MM.1S (cell line): ENCODE results near the gene PRKCB.

Experiments used
- DNase-seq: peaks from one replicate; pipeline ENCODE4 v3.0.0-alpha.2; 2015
- H2AFZ ChIP-seq: fragments of 300-600 bp; sonication (generic); 2 replicates; pipeline ENCODE4 v1.6.0; 2016; ENCODE audit warnings: antibody characterized with exemption, low read length
- H3F3A ChIP-seq: fragments of 300-600 bp; sonication (generic); 2 replicates; pipeline ENCODE4 v1.6.1; 2016; ENCODE audit warnings: mild to moderate bottlenecking, antibody characterized with exemption, low read length, moderate library complexity, mixed read lengths; ENCODE audit not compliant: insufficient read depth
- H3K27ac ChIP-seq: fragments of 300-600 bp; sonication (generic); 2 replicates; pipeline ENCODE4 v1.5.1; 2016; ENCODE audit warnings: mild to moderate bottlenecking, low read length
- H3K27me3 ChIP-seq: fragments of 300-600 bp; sonication (generic); replicated peaks from 2 replicates; pipeline ENCODE4 v1.6.0; 2016; ENCODE audit warnings: low read length; ENCODE audit not compliant: insufficient read depth
- H3K36me3 ChIP-seq: fragments of 300-600 bp; sonication (generic); replicated peaks from 2 replicates; pipeline ENCODE4 v1.6.1; 2016; ENCODE audit warnings: mild to moderate bottlenecking, low read length, mixed read lengths; ENCODE audit not compliant: insufficient read depth
- H3K4me1 ChIP-seq: fragments of 300-600 bp; sonication (generic); 2 replicates; pipeline ENCODE4 v1.6.1; 2016; ENCODE audit warnings: low read length, mixed read lengths
- H3K4me2 ChIP-seq: fragments of 300-600 bp; sonication (generic); 2 replicates; pipeline ENCODE4 v1.6.0; 2016; ENCODE audit warnings: low read depth, low read length
- H3K4me3 ChIP-seq: fragments of 300-600 bp; sonication (generic); 2 replicates; pipeline ENCODE4 v1.5.1; 2016; ENCODE audit warnings: low read length, mixed read lengths
- H3K79me2 ChIP-seq: fragments of 300-600 bp; sonication (generic); 2 replicates; pipeline ENCODE4 v1.6.1; 2016; ENCODE audit warnings: mixed run types, low read length, mixed read lengths
- H3K9ac ChIP-seq: fragments of 300-600 bp; sonication (generic); 2 replicates; pipeline ENCODE4 v1.6.1; 2016; ENCODE audit warnings: low read length, mixed read lengths
- H3K9me2 ChIP-seq: fragments of 300-600 bp; sonication (generic); replicated peaks from 2 replicates; pipeline ENCODE4 v1.6.1; 2016; ENCODE audit warnings: mild to moderate bottlenecking, low read length, mixed read lengths; ENCODE audit not compliant: insufficient read depth
- H3K9me3 ChIP-seq: fragments of 300-600 bp; sonication (generic); replicated peaks from 2 replicates; pipeline ENCODE4 v1.6.1; 2016; ENCODE audit warnings: mild to moderate bottlenecking, low read length, mixed read lengths; ENCODE audit not compliant: insufficient read depth
- H4K20me1 ChIP-seq: fragments of 300-600 bp; sonication (generic); 2 replicates; pipeline ENCODE4 v1.6.1; 2016; ENCODE audit warnings: mild to moderate bottlenecking, low read length, moderate library complexity, mixed read lengths; ENCODE audit not compliant: insufficient read depth
- CTCF ChIP-seq: fragments of 300-600 bp; sonication (generic); IDR thresholded peaks from 2 replicates; pipeline ENCODE4 v1.5.1; 2016; ENCODE audit warnings: antibody characterized with exemption, low read length, mixed read lengths
- EZH2 ChIP-seq: fragments of 300-600 bp; sonication (generic); optimal IDR thresholded peaks from 2 replicates; pipeline ENCODE3; 2017; ENCODE audit warnings: low read depth, mild to moderate bottlenecking, antibody characterized with exemption, low read length, mixed read lengths
- EZH2phosphoT487 ChIP-seq: fragments of 300-600 bp; sonication (generic); IDR thresholded peaks from 2 replicates; pipeline ENCODE4 v1.6.1; 2018; ENCODE audit warnings: antibody characterized with exemption, low read length

Gene PRKCB

GRCh38 chr16:24130494-24131085, 294.8 kb downstream of the PRKCB start:
- H3K4me2 ChIP-seq: no peak overlapping the region
- no peaks in the 10 kb centered on the region for H3K36me3 ChIP-seq
- H3K9ac ChIP-seq: no peak overlapping the region
- DNase-seq: no peak
- no peaks in the 10 kb centered on the region for H3K79me2 ChIP-seq
- no peaks in the 10 kb centered on the region for H3K27me3 ChIP-seq
- no peaks in the 10 kb centered on the region for H4K20me1 ChIP-seq
- no peak overlapping the region for H3K4me3 ChIP-seq
- no peaks in the 10 kb centered on the region for H3K9me2 ChIP-seq
- no peak overlapping the region for H2AFZ ChIP-seq
- H3K27ac ChIP-seq: no peak overlapping the region
- no peaks in the 10 kb centered on the region for H3F3A ChIP-seq
- no peaks in the 10 kb centered on the region for H3K9me3 ChIP-seq
- no peaks in the 10 kb centered on the region for H3K4me1 ChIP-seq
- no peak for TF ChIP-seq EZH2phosphoT487

GRCh38 chr16:24131294-24131693, 295.5 kb downstream of the PRKCB start:
- no peaks in the 10 kb centered on the region for H3K27me3 ChIP-seq
- no peaks in the 10 kb centered on the region for H3K36me3 ChIP-seq
- no peaks in the 10 kb centered on the region for H3K9me3 ChIP-seq
- H3K4me1 ChIP-seq: no peaks in the 10 kb centered on the region
- no peak overlapping the region for H3K4me3 ChIP-seq
- H3K4me2 ChIP-seq: no peak overlapping the region
- H3K9ac ChIP-seq: no peak overlapping the region
- H3K9me2 ChIP-seq: no peaks in the 10 kb centered on the region
- H2AFZ ChIP-seq: no peak overlapping the region
- DNase-seq: no peak
- H4K20me1 ChIP-seq: no peaks in the 10 kb centered on the region
- no peaks in the 10 kb centered on the region for H3K79me2 ChIP-seq
- no peaks in the 10 kb centered on the region for H3F3A ChIP-seq
- TF ChIP-seq EZH2 (no peak), EZH2phosphoT487 (no peak), CTCF (no peak)
- H3K27ac ChIP-seq: no peak overlapping the region

- H3K4me3 ChIP-seq: no peak overlapping the region
- H3F3A ChIP-seq: no peaks in the 10 kb centered on the region
- H3K27ac ChIP-seq: no peak overlapping the region
- H3K27me3 ChIP-seq: no peaks in the 10 kb centered on the region
- no peaks in the 10 kb centered on the region for H3K4me1 ChIP-seq
- no peak overlapping the region for H2AFZ ChIP-seq
- no peaks in the 10 kb centered on the region for H3K9me3 ChIP-seq
- no peak overlapping the region for H3K4me2 ChIP-seq
- TF ChIP-seq CTCF (no peak), EZH2 (no peak), EZH2phosphoT487 (no peak)
- no peaks in the 10 kb centered on the region for H3K36me3 ChIP-seq
- DNase-seq: no peak
- H3K9ac ChIP-seq: no peak overlapping the region
- no peaks in the 10 kb centered on the region for H4K20me1 ChIP-seq
- H3K9me2 ChIP-seq: no peaks in the 10 kb centered on the region
- H3K79me2 ChIP-seq: no peaks in the 10 kb centered on the region
Observed at GRCh38 chr16:24132048-24132796, 296.4 kb downstream of the PRKCB start.

- Histone ChIP-seq H3K9ac (no peak overlapping the region), H3K79me2 (no peaks in the 10 kb centered on the region), H3K9me3 (no peaks in the 10 kb centered on the region), H3F3A (no peaks in the 10 kb centered on the region), H3K36me3 (no peaks in the 10 kb centered on the region), H3K27me3 (no peaks in the 10 kb centered on the region), H3K4me2 (no peak overlapping the region), H4K20me1 (no peaks in the 10 kb centered on the region), H3K27ac (no peak overlapping the region), H3K4me3 (no peak overlapping the region), H3K4me1 (no peaks in the 10 kb centered on the region), H2AFZ (no peak overlapping the region), H3K9me2 (no peaks in the 10 kb centered on the region)
- no peak for DNase-seq
- no peak for TF ChIP-seq EZH2
- no peak for TF ChIP-seq CTCF
Observed at GRCh38 chr16:24132797-24133155, 297.0 kb downstream of the PRKCB start.
